ENCODE results near the gene IL20.

IL20 gene, protein sequence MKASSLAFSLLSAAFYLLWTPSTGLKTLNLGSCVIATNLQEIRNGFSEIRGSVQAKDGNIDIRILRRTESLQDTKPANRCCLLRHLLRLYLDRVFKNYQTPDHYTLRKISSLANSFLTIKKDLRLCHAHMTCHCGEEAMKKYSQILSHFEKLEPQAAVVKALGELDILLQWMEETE

DNA sequence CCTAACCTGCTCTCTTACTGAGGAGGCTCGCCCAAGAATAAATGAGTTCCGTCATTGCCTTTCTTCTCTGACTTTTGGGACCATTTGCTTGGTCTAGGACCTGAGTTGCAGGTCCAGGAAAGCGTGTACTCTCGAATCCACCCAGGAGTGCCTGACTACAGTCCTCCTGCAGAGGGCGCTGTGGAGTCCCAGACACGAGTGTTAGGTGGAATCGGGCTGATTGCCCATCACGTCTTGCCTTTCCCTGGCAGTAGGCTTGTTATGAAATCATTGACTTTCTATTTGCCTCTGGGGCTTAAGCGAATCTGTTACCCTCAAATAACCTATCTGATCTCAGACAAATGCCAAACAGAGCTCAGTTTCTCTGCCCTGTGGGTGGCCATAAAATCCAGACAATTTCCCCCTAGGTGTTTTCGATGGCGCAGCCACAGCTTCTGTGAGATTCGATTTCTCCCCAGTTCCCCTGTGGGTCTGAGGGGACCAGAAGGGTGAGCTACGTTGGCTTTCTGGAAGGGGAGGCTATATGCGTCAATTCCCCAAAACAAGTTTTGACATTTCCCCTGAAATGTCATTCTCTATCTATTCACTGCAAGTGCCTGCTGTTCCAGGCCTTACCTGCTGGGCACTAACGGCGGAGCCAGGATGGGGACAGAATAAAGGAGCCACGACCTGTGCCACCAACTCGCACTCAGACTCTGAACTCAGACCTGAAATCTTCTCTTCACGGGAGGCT lies at the start of gene IL20:
TSS of gene IL20 (plus strand) at position 685 of the 733 bp plus-strand sequence. CDS start 230 bp downstream, outside the sequence.
- peak; percentile 75 for DNase-seq

DNA sequence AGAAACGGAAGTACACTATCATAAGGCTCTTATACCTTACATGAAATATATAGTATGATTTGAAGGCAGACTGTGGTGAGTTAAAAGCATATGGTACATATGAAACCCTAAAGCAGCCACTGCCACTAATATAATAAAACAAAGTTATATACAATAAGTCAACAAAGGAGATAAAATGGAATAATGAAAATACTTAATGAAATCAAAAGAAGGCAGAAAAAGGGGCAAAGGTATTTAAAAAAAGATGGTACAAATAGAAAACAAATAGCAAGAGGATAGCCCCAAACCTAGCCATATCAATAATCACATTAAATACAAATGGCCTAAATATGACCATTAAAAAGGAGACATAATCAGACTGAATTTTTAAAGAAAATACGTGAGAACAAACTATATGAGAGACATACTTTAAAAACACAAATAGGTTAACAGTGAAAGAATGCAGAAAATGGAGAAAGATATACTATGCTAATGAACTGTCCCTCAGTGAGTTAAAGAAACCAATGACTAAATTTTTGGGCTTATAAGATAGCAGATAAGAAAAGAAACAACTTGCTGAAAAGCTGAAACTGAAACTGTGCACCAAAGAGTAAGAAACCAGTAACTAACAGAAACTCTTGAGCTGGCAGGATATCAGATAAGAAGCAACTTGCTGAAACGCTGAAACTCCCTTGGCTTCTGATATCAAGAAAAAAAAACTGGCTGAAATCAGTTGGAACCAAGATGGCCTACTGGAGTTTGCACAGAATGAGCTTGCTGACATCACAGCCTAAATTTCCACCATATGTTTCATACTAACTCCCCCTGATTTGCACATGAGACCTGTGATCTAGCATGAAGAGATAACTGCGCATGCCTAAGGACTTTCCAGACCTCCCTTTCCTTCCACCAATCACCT lies 48.8 kb upstream of the IL20 start:
- DNase-seq: peak; percentile 58

DNA sequence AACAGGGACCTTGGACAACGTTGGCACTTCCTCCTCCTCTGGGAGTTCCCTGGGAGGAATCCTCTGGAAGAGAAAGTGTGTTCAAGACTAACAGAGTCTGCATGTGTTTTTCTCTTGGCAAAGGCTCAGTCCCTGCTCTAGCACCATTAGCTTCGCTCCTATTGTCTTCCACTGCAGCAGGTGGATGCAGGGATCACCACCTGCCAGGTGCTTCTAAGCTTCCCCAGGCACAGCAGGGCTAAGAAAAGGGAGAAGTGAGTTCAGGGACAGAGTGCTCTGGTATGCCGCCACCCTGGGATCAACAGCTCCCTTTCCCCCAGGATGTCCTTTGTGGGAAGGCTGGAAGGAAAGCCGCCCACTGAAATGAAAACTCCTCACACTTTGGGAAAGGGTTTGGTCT lies 43.9 kb upstream of the IL20 start:
- DNase-seq: no peak

DNA sequence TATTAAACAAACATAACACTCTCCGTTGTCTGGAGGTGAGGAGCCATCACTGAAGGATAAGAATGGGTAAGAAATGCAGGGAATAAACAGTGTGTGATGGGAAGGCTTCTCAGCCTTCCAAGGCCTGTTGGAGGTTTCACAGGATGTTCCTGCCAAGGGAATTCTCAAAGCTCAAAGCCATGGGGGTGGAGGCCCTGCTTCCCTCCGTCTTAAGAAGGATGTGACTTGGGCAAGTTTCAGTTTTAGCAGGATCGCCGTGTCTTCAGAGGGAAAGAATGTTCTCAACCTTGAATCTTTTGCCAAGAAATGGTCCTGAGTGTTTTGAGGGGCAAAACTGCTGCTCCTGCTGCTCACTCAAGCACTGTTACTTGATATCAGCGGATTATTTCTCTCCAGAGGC lies 41.7 kb upstream of the IL20 start:
- DNase-seq: no peak

DNA sequence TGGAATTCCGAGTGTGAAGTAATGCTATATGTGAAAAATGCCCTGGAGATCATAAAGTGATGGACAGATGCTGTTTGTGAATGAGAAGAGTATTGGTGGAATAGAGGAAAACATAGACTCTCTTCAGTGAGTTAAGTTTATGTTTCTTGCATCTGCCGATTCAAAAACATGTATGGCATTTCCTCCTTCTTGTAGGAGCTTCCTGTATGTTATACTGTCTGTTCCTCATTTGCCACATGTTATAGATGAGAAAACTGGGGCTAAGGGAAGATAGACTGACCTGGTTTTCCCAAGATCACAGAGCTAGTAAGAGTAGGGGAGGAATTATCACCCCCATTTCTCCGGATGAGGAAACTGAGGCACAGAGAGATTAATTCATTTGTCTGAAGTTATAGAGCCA lies 41.1 kb upstream of the IL20 start:
- no peak for DNase-seq

DNA sequence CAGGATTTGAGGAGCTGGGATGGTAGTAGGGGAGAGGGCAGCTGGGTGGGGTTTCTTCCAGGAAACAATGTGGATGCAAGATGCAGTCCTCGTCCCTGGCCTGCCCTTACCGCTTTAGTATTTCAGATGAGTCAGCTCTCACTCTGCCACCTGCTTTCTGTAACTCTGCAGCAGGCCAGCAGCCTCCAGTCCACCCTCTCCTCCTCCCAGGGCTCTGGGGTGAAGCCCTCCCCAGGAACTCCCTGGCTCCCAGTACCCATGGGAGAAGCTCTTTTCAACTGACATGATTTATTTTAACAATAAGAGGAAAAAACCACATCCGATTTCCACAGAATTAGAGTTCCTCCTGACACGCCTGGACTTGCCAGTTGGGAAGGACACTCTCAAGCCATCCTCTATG lies 39.0 kb upstream of the IL20 start:
- no peak for DNase-seq

DNA sequence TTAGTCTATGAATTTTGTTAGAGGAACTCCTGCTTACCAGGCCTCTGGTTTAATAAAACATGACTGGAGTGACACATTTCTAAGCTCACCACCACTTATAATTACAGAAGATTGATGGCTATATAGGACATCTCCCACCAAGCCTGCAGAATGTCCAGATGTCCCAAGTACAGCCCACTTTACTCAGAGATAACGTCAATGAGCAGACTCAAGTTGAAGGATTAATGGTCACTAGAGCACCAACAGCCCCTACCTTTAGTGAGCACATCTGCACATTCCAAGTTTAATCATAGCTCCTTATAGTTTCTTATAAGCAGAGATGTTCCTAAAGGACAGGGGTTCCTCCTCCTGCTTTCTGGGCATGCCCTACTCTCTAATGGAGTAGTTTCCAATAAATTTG lies 37.4 kb upstream of the IL20 start:
- DNase-seq: no peak

DNA sequence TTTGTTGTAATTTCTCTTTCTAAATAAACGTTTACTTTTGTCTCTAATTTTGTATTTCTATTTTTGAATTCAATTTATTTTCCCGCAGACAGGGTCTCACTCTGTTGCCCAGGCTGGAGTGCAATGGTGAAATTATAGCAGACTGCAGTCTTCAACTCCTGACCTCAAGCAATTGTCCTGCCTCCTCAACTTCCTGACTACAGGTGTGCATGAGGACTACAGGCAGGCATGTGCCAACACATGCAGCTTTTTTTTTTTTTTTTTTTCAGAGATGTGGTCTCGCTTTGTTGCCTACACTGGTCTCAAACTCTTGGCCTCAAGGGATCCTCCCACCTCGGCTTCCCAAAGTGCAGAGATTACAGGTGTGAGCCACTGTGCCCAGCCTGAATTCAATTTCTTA lies 36.7 kb upstream of the IL20 start:
- DNase-seq: no peak

DNA sequence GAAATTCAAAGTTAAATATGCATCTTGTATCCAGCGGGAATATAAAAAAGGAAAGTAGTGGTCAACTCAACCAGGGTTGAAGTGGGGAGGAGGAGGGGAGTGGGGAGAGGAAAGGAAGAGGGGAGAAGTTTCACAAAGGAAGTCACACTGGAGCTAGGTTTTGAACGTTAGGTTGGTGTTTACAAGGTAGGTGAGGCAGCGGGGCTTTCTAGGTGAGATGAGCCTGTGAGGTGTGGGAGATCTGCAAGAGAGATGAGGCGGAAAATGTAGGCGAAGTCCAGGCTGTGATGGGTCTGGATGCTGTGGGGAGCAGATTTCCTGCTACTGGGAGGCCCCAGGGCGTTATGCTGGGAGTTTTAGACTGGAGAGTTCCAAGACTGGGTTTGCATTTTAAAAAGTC lies 36.1 kb upstream of the IL20 start:
- DNase-seq: no peak

DNA sequence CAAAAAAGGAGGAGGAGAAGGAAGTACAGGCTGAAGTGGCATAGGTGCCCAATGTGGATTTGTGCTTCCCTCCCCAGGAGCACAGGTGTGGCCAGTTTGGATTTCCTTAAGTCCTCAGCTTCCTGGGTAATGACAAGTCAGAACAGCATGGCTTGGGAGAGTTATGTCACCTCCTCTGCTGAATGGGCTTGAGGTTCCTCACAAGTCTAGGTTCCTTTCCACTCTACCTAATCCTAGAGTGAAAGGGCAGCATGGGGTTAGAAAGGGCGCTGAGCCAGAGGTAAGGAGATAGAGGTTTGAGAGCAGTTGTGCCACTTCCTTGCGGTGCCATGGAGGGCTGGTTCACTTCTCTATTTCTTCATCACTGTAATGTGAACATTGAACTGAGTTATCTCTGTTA lies 35.5 kb upstream of the IL20 start:
- DNase-seq: no peak

DNA sequence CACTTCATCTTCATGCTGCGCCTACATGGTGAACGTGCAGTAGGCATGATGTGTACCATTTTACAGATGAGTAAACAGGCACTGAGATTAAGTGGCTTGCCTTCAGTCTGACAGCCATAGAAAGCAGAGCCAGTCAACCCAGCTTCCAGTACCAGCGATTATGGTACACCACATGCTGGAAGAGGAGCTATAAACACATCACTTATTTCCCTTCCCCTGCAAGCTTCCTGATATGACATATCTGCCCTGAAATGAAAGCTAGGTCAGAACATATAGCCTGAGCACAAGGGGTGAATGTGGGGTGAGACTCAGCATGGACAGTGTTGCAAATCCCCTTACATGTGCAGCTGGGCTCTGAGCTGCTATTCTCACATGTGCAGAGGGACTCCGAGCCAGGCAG lies 33.8 kb upstream of the IL20 start:
- no peak for DNase-seq

DNA sequence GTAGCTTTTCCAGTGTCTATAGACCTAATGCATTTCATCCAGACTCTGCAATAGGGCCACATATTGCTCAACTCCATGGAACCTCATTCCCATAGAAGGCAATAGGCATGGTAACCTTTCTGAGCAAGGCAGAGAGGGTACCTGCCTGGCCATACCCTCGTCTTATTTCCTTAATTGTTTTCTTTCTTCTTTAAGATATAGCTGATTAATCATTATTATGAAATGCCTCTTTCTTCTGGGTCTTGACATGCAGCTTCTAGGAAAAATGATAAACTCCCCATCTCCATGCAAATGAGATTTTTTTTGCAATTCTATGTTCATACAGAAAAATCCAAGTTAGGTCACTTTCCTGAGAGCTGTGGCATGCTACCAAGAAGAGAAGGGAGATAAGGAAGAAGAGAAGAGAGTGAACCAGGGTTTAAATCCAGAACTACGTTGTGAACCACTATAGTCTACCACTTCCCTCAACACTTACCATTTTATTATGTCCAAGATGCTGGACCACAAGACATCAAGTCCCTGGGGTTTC lies 33.0 kb upstream of the IL20 start:
- no peak for DNase-seq

DNA sequence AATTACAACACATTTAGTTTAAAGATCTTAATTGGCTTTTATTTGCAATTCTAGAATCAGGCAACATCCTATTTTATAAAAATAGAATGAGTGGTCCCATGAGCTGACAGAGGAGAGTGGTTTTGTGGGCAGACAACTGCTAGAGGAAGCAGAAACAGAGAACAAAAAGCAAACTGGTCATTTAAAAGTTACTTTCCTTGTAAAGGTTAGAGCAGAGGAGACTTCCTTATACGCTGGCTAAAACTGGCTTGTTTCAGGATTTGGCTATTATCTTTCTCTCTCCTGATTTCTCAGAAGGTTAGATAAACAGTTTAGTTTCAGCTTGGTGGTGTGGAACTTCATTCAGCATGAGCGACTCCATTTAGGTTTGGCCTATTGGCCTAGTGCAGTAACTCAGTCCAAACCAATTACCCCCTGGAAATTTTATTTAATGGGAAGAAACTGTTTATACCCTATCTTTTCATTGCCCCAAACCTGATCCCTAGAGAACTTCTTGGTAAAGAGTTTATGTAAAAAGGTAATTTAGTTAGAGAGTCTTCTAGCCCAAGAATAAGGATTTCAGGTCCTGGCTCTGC lies 32.2 kb upstream of the IL20 start:
- DNase-seq: no peak

DNA sequence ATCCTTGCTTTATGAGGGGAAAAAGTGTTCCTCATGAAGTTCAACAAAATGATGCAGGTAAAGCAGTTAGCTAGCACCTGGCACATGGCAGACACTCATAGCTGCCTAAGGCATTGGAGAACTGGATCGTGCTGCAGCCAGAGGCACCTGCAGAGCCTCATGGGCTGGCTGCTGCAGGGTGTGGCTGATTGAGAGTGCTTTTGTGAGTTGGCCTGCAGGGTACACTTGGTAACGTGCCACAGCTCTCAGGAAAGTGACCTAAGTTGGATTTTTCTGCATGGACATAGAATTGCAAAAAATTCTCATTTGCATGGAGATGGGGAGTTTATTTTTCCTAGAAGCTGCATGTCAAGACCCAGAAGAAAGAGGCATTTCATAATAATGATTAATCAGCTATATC lies 31.6 kb upstream of the IL20 start:
- no peak for DNase-seq

DNA sequence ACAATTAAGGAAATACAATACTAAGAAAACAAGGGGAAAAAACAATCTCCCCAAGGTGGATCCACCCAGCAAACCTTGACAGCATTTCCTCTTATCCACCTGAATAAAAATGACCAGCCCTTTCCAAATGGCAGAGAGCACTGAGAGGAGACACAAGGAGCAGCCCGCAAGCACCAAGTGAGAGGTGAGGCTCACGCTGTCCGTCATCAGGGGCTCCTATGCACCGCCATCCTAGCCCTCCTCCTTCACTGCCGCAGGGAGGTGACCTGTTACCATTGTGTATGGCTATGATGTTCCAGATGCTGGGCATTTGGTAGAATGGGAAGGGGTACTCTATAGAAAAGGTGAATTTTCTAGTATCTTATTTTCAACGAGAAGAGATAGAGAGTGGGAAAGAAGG lies 31.2 kb upstream of the IL20 start:
- DNase-seq: no peak

DNA sequence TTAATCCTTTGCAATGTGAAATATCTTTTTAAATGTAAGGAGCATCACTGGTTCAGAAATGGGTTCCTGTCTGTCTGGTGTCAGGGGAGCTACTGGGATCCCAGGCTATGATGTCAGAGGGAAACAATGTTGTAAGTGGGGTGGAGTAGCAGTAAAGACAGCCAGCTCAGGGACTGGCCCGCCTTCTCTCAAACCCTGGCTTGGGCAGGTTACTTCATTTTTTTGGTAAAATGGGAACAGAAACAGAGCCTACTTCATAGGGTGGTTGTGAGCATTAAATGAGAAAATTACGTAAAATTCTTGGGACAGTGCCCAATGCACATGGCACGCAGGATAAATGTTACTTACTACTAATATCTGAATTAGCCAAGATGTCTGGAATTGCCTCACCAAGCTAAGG lies 30.7 kb upstream of the IL20 start:
- no peak for DNase-seq

DNA sequence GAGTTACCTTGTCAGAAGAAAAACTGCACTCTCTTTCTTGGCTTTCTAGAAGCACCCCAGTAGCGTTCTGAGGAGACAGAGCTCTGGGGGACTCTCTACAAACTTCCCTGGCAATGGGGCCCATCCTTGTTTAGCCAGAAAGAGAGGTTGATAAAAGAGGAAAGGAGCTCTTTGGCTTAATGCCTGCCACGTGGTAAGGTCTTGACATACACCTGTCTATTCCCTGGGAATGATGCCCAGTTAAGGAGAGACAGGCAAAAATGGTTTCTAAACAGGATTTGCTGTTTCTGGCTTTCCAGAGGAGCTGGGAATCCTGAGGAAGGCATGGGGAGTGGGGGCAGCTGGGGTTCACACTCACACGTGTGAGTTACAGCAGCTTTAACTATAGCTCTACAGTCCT lies 30.2 kb upstream of the IL20 start:
- no peak for DNase-seq

DNA sequence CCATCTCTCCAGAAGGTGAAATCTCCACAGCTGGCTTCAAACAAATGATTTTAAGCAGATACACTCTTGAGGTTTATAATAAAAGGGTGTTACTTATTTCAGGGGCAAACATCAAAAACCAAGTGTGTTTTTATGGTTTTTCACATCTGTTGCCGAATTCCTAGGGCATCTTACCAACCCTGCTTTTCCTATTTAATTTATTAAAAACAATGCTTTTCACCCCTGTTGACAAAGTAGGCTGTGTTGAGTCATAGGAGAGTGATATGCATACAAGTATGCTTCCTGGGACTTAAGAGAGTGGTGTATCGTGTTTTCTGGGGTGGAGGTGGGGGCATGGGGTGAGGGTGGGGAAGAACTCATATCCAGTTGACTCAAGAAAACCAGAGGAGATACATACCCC lies 29.3 kb upstream of the IL20 start:
- DNase-seq: no peak

DNA sequence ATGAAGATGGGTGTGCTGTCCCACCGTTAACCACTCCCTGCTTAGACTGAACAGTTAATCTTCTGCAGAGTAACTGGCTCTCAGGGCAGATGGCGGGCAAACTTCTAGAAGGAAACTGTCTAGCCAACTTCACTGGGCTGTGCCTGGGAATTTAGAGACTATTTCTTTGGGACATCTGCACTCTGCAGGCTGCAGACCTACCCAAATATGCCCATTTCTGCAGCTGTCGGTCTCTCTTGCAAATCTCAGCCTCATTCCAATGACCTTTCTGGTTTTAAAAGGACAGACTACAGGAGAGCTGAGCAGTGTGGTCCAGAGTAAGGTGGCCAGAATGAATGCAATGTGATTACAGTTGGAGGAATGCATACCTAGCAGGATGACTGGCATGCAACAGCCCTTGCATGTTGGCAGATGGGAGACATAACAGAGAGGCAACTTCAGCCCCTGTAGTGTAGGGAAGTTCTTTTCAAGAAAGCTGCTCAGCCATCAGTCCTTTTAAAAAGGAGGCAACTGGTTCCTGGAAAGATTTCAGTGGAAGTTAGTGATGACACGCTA lies 26.3 kb upstream of the IL20 start:
- no peak for DNase-seq

DNA sequence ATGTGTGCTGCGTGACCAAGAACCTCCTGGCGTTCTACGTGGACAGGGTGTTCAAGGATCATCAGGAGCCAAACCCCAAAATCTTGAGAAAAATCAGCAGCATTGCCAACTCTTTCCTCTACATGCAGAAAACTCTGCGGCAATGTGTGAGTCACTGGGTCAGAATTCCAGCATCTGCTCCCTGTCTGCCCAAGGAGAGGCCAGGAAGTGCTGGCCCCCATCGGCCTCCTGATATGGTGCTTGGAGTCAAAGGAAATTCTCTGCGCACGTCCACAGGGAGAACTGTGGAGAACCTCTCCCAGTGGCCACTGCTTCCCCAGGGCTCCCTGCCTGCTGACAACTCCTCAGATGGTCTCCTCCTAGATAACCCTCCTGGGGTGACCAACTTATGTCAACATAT lies 25.6 kb upstream of the IL20 start:
- no peak for DNase-seq

DNA sequence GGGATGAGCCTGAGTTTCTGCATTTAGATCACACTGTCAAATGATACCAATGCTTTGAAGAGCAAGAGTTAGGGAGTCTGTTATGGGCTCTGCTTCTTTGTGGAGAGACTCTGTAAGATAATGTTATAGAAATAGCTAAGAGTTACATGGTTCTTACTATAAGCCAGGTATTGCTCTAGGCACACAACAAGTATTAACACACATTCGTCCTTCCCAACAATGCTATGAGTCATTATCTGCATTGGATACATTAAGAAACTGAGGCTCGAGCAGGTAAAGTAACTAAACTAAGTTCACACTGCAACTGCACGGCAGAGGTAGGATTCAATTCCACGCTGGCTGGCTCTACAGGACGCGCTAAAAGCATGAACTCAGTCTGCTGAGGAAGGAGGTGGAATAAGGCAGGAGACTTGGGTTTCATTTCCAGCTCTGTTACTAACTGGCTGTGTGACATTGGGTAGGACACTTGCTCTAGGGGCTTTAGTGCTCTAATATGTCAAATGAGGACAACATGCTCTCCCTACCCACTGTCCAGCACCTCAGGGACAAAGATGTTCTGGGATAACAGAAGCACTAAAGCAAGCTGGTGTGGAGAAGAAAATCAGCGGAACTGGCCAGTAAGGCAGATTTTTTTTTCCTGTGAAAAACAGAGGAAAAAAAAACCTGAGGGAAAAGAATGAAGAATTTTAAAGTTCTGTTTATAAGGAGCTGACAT lies 23.7 kb upstream of the IL20 start:
- no peak for DNase-seq

DNA sequence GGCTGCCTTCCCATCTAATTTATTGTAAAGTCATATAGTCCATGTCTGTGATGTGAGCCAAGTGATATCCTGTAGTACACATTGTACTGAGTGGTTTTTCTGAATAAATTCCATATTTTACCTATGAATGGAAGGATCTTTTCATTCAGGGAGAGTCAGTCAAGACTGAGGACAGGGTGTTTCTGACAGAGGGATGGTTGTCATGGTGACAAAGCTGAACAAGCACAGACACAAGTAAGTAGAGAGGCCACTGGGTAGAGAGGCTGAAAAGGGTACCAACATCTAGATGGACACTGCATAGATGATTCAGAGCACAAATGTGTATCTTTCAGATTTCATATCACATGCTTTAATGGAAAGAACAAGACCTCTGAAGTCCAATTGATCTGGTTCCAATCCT lies 22.6 kb upstream of the IL20 start:
- no peak for DNase-seq
